BJ (cell line): ENCODE results near the gene HOXB4. TPM values are rescaled to one million over a fixed set of nuclear protein-coding genes. Genes with fewer than 3 reads are reported as not detected.
"Not testable (repeated sequence)": the region's sequence is repeated elsewhere in the genome, so short reads cannot be mapped to it uniquely, and the experiment has no call there.

Source experiments
- CTCF ChIA-PET: fragments of 350-600 bp; formaldehyde crosslinking; extraction: SDS; loops from one replicate; lab custom pipeline; 2021; ENCODE audit warnings: antibody characterized with exemption, inconsistent platforms; lab: Yijun Ruan, JAX
- POLR2A ChIA-PET: fragments of 300-600 bp; sonication (Branson Sonifier 250); formaldehyde crosslinking; extraction: SDS; loops from one replicate; lab custom pipeline; 2021; ENCODE audit warnings: antibody characterized with exemption; lab: Charles Lee
- DNase-seq: peaks from one replicate; pipeline ENCODE4 v3.0.0-alpha.2; 2011; ENCODE audit warnings: low read depth
- H3K27me3 ChIP-seq: 2 replicates; pipeline ENCODE4 v1.6.0; 2011; ENCODE audit warnings: low read length; ENCODE audit not compliant: control insufficient read depth, insufficient read depth
- H3K36me3 ChIP-seq: 2 replicates; pipeline ENCODE4 v1.5.1; 2011; ENCODE audit warnings: low read length; ENCODE audit not compliant: control insufficient read depth, insufficient read depth
- H3K4me3 ChIP-seq: 2 replicates; pipeline ENCODE4 v1.5.1; 2011; ENCODE audit warnings: low read depth, mild to moderate bottlenecking, control low read depth, low read length
- polyA plus RNA-seq: library from polyadenylated mRNA; depleted of rRNA; stranded (reverse); fragments of >200 nt; gene quantifications from 2 replicates; pipeline ENCODE4 v1.2.3, GENCODE V29; 2011
- TF ChIP-seq, protein P1 (sequence below): IDR thresholded peaks from 2 replicates; pipeline ENCODE4 v1.5.1; 2011; ENCODE audit warnings: low read depth, mild to moderate bottlenecking, control low read depth, inconsistent platforms, low read length, moderate library complexity; ENCODE audit not compliant: insufficient read depth

Gene HOXB4
- polyA plus RNA-seq, 1 experiment: not detected

DNA sequence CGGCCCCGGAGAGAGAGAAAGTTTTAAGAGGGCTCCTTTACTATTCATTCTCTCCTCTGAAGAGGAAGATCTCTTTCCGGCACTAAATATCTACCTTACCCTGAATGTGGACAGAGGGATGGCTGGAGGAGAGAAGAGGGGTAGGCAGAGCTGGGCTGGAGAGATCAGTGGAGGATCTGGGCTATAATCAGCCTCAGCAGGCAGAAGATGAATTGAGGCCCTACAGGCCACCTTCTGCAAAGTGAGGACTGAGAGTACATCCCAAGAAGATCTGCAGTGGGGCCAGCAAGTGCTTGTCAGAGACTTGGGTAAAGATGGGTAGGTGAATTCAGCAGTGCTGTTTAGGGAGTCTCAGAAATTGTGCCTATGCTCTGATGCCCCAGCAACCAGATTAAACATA, 40.8 kb downstream of the HOXB4 start:
- H3K36me3 ChIP-seq: no peaks in the 10 kb centered on the region
- ChIA-PET CTCF (no interaction called here), POLR2A (no interaction called here)
- peaks cover 8% of the 10 kb centered on the region for H3K27me3 ChIP-seq
- DNase-seq: no peak
- TF ChIP-seq, protein P1, sequence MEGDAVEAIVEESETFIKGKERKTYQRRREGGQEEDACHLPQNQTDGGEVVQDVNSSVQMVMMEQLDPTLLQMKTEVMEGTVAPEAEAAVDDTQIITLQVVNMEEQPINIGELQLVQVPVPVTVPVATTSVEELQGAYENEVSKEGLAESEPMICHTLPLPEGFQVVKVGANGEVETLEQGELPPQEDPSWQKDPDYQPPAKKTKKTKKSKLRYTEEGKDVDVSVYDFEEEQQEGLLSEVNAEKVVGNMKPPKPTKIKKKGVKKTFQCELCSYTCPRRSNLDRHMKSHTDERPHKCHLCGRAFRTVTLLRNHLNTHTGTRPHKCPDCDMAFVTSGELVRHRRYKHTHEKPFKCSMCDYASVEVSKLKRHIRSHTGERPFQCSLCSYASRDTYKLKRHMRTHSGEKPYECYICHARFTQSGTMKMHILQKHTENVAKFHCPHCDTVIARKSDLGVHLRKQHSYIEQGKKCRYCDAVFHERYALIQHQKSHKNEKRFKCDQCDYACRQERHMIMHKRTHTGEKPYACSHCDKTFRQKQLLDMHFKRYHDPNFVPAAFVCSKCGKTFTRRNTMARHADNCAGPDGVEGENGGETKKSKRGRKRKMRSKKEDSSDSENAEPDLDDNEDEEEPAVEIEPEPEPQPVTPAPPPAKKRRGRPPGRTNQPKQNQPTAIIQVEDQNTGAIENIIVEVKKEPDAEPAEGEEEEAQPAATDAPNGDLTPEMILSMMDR: no peak
- no peak overlapping the region for H3K4me3 ChIP-seq

DNA sequence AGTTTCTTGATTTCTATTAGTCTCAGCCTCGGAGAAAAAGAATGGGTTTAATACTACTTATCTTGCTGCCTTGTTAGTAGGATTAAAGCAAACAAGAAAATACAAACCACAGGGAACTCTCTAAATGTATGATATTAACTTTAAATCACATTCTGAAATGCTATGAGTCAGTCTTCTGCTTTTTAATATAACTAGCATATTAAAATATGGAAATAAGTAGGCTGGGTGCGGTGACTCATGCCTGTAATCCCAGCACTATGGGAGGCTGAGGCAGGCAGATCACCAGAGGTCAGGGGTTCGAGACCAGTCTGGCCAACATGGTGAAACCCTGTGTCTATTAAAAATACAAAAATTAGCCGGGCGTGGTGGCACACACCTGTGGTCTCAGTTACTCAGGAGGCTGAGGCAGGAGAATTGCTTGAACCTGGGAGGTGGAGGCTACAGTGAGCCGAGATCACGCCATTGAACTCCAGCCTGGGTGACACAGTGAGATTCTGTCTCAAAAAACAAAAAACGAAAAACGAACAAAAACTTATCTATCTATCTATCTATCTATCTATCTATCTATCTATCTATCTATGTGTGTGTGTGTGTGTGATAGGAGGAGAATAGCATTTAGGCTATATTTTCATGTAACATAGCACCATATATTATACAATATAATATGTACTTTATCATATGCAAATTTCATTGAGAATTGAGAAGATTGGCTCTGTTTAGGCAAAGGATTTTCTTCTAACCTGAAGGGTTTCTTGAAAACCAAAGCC, 42.2 kb downstream of the HOXB4 start:
- POLR2A ChIA-PET: not testable (repeated sequence)
- H3K27me3 ChIP-seq: peaks cover 10% of the 10 kb centered on the region

DNA sequence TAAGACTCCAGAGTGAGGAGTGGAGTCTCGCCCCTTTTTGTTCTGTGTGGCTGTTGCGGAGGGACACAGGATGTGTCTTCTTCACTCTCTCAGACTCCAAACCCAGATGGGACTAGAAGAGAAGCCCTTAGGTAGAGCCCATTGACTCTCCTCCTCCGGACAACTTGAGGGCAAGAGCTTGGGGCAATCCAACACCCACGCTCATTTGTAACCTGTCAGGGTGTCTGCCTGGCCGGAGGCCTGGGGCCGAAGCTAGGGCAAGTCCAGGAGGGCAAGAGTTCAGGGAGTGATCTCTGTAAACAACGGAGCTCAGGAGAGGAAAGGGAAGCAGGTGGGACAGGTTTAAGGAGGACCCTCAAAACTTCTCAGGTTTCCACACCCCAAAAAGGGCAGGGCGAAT, 45.9 kb downstream of the HOXB4 start:
- ChIA-PET CTCF (interaction anchor here (0.6 kb wide), 1 partner anchor 21 kb away, joined by 3 read pairs; no protein-coding TSS in a partner anchor), POLR2A (no interaction called here)
- TF ChIP-seq, protein P1: no peak
- Histone ChIP-seq H3K27me3 (peaks cover 33% of the 10 kb centered on the region), H3K4me3 (no peak overlapping the region), H3K36me3 (no peaks in the 10 kb centered on the region)
- DNase-seq: no peak

More for the DNA sequence above, 42.2 kb downstream of the HOXB4 start:
- H3K36me3 ChIP-seq, DNase-seq, CTCF ChIA-PET, H3K4me3 ChIP-seq: not testable (repeated sequence)

DNA sequence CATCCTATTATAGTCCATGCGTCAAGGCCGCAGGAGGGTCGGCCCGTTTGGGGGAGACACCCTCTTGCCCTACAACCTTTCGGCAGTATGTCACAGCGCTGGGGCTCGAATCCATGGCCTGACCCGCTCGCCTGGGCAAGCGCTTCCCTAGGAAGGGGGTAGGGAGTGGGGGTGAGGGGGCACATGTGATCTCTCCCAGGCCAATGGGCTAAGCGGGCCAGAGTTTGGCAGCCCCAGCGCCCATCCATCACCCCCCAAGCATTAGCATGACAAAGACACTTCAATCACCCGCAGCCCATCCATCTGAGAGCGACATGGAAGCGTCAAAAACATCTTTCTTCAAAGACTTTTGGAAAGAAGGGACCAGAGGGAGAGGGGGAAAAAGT, 47.3 kb downstream of the HOXB4 start, which contains the start of gene HOXB1:
HOXB1 (minus strand) TSS at position 125 of the 386 bp plus-strand sequence; CDS start at position 18, 107 bp downstream.
- DNase-seq: no peak
- H3K4me3 ChIP-seq: no peak within 1 kb of the TSS
- TF ChIP-seq, protein P1: no peak
- ChIA-PET POLR2A (no interaction called here), CTCF (no interaction called here)
- peaks cover 39% of the 10 kb centered on the region for H3K27me3 ChIP-seq
- no peaks in the 10 kb centered on the region for H3K36me3 ChIP-seq

DNA sequence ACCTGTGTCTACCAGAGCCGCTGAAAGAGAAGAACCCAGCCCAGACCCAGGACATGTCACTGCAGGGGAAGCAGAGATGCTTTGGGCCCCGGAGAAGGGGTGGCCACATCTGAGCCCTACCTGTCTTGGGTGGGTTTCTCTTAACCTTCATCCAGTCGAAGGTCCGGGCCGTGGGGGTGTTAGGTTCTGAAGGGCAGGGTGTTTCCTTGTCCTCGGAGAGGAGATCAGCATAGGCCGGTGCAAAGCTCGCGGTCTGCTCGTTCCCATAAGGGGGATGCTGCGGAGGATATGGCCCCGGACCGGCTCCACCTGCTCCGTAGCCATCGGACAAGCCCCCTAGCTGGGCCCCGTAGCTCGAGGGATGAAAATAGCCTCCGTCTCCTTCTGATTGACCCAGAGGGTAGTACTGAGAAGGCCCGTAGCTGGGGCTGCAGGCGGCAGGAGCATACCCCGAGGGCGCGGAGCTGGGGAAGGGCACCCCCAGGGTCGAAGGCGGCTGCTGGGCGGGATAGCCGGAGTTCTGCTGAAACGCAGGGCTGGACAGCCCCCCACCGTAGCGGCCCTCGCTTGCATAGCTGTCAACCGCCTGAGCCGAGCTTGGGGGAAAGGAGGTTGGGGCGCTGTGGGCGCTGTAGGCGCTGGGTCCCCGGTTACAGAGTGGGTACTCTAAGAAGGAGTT, 47.8 kb downstream of the HOXB4 start:
- CTCF ChIA-PET: no interaction called here
- Histone ChIP-seq H3K4me3 (no peak overlapping the region), H3K36me3 (no peaks in the 10 kb centered on the region), H3K27me3 (peaks cover 42% of the 10 kb centered on the region)
- TF ChIP-seq, protein P1: no peak
- DNase-seq: no peak
- POLR2A ChIA-PET: no interaction called here
